Stimulated activated CD8-positive, alpha-beta memory T cell treated with anti-CD3 and anti-CD28 coated beads, Interleukin-7, amount 100 ng/mL, for 48 hours (primary cell): ENCODE results near the gene SORL1.
"Not testable (repeated sequence)": the region's sequence is repeated elsewhere in the genome, so short reads cannot be mapped to it uniquely, and the experiment has no call there.

Experiments used
- DNase-seq, 2 donors: peaks; one replicate each; pipeline ENCODE4 v3.0.0-alpha.2; 2020; ENCODE audit warnings: low read depth in 1 of 2; ENCODE audit errors: extremely low read depth in 1 of 2

Gene SORL1

DNA sequence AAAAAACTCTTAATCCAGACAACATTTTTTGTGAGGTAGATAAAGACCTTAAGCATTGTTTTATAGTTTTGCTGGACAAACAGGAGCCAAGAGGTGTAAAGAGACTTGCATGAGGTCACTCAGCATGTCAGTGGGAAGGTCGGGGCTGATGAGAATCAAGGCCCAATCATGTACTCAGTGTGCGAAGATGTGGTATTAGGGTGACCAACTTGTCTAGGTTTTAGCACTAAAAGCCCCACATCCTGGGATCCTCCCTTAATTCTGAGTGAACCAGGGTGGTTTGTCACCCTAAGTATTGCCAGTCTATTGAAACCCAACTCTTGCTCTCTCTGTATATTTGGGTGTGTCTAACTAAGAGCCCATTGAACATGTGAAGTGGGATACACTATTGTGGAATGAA, 20.2 kb downstream of the SORL1 start:
- DNase-seq: no peak

GRCh38 chr11:121473064-121473777, 21.1 kb downstream of the SORL1 start:
- DNase-seq: no peak

DNA sequence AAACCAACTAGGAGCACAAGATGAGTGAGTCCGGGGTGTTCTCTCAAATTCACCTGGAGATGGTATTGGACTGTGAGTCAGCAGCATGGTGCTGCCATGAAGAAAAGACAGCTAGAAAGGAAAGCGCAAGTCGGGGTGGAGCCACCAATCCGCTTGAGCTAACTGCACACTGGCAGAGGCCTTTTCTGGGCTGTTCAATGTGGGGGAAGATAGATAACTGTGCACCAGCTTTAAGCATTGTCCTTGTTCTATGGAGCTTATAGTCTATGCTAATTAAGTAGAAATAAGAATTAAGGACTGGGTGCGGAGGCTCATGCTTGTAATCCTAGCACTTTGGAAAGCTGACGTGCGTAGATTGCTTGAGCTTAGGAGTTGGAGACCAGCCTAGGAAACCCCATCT, 22.6 kb downstream of the SORL1 start:
- DNase-seq: no peak

- no peak for DNase-seq
These were observed 24.4 kb downstream of the SORL1 start for GRCh38 chr11:121476379-121477032.

DNA sequence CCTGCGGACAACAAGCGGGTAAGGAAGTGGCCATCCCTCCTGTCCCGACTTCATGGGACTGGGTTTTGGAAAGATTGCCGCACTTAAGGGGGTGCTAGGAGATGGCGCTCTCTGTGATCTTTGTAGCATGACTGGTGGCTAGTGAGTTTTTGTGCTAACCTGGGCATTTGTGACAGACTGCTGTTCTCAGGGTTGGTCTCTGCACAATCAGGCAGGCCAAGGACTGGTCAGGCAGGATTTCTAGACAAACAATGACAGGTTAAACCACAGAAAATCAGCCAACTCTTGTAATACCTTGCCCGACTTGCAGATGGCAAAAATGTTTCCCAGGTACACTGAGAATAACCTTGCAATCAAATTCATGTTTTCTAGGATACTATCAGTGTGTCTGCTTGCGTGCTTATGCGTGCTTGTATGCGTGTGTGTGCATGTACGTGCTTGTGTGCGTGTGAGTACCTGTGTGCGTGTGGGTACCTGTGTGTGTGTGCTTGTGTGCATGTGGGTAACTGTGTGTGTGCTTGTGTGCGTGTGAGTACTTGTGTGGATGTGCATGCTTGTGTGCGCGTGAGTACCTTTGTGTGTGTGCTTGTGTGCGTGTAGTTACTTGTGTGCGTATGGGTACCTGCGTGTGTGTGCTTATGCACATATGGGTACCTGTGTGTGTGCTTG, 26.2 kb downstream of the SORL1 start:
- DNase-seq: no peak

DNA sequence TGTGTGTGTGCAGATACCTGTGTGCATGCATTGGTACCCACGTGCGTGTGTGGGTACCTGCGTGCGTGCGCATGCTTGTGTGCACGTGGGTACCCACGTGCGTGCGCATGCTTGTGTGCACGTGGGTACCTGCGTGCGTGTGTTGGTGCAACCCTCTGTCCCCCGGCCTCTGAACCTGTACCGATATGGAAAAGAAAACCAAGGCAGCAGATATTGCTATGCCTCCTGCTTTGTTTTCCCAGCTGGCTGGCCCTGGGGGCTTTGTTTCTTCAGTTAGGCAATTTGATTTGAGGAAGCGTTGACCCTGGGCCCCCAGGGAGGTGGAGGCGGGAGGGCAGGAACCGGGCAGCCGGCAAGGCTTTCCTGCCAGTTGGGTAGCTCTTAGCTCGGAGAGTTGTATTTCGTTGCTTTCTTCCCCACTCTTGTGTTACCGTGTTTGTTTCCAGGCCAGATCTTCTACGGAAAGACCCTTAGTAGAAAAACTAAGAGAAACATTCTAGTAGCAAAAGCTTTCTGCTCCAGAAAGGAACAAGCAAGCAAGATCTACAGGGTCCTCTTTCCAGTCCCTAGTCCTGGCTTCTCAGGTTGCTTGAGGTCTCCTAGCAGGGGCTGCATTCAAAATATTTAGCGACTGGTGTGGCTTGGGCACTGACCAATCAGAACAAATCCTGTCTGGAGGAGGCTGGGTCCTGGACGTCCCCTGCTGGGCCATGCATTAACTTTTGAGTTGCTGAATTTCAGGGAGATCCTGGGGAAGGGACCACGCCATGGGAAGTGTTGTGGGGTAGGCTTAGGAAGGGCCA, 27.0 kb downstream of the SORL1 start:
- no peak for DNase-seq

- DNase-seq: no peak
These were observed 27.7 kb downstream of the SORL1 start for GRCh38 chr11:121479698-121480238.

- not testable (repeated sequence) for DNase-seq
These were observed 29.5 kb downstream of the SORL1 start for GRCh38 chr11:121481484-121482230.

GRCh38 chr11:121482231-121483129, 30.4 kb downstream of the SORL1 start:
- DNase-seq: no peak

DNA sequence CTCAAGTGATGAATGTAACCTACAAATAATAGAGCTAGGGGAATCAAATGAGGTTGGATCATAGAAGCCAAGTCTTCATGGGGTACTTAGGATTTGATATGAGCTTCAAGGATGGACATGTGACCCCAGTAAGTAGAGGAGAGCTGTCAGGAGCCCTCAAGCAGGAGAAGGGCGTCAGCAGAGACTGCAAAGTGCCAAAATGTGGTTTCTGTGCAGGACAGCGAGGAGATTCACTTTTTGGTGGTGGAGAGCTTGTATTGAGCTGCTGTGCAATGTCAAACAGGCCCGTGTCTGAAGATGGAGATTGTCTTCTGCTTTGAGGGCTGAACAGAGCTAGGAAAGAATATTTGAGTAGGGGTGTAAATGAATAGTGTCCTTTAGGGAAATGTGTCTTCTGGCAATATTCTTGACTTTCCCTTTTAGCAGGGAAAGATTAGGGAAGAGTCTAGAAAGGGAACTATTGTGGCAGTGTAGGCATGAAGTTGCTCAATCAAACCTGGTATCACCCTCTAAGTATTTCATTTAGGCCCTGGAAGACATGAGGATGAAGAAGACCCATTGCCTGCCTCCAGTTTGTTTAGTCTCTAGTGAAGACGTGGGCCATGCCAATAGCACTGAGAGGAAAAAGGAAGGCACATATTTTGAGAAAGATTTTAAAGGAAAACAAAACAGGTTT, 31.8 kb downstream of the SORL1 start:
- DNase-seq: no peak

- no peak for DNase-seq
These were observed 33.1 kb downstream of the SORL1 start for GRCh38 chr11:121485216-121485615.

GRCh38 chr11:121486054-121486453, 33.9 kb downstream of the SORL1 start:
- no peak for DNase-seq

DNA sequence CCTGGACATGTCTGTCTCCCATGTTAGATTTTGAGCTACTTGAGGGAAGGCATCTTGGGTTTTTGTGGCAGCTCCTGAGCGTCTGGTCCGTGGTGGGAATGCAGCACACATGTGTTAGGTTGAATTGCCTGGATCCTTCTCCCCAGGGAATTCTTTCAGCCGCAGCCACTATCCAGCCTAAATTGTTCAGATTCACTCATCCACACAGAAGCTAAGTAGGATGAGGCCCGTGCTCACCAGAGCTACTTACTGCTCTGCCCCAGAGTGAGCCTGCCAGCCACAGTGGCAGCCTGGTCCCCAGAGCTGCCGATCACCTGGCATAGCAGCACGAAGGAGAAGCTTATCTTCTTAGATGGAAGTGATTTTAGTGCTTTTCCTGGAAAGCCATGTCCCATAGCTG, 35.1 kb downstream of the SORL1 start:
- DNase-seq: no peak

DNA sequence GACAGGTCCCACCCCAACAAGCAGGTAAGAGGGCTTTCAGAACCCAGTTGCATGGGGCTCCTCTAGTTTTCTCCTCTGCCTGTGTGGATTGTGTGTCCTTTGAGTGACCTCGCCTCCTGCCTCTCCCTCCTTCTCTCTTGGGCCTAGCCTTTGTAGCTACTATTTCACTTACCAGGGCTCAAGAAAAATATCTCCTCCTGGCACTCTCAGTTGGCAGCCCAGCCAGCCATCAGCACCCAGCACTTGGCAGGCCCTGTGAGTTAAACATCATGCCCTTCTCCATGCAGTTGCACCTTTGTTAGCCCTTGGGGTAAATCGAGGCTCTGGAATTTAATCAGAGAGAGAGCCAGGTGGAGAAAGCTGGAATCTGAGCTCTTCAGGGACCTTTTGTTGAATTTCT, 36.1 kb downstream of the SORL1 start:
- DNase-seq: no peak

- no peak for DNase-seq
These were observed 36.5 kb downstream of the SORL1 start for GRCh38 chr11:121488641-121489040.

DNA sequence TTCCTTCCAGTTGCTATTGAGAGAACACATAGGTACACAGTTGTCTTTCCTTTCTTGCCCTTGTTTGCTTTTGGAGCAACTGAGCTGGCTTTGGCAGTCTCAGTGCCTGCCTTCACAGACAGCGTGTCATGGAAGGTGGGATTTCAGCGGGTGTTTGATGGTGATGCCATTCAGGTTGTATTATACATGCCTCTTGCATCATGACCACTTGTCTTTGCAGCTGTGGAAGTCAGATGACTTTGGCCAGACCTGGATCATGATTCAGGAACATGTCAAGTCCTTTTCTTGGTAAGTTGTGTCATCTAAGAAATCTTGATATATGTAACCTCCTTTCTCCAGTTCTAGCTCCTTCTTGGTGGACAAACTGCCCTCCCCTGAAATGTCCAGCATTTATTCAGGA, 37.7 kb downstream of the SORL1 start:
- DNase-seq: no peak

- DNase-seq: no peak
These were observed 42.4 kb downstream of the SORL1 start for GRCh38 chr11:121494355-121495099.
